Endothelial cell of umbilical vein (primary cell): ENCODE results near the gene MYO1E. TPM values are rescaled to one million over a fixed set of nuclear protein-coding genes. Genes with fewer than 3 reads are reported as not detected.

Experiments used
- BruUV-seq: library from RNA; stranded (reverse); fragments of 400-500 nt; replicated peaks from 2 replicates; lab custom pipeline; 2021; lab: Mats Ljungman, UMichigan
- CTCF ChIA-PET: fragments of 300-600, 350-600 bp; sonication (Branson Sonifier 250); formaldehyde crosslinking; loops from one replicate; lab custom pipeline; 2021; ENCODE audit warnings: antibody characterized with exemption, inconsistent platforms; lab: Charles Lee
- POLR2A ChIA-PET: fragments of 300-600, 350-600 bp; sonication (Branson Sonifier 250); formaldehyde crosslinking; loops from one replicate; lab custom pipeline; 2021; ENCODE audit warnings: antibody characterized with exemption, inconsistent platforms; lab: Charles Lee
- DNase-seq: peaks from one replicate; pipeline ENCODE4 v3.0.0-alpha.2; 2011; ENCODE audit warnings: low read depth, low spot score
- FAIRE-seq: peaks from 2 replicates; lab custom pipeline; 2011; peaks lifted over from hg19 to GRCh38; lab: Jason Lieb, UNC
- H2AFZ ChIP-seq: 2 replicates; pipeline ENCODE4 v1.6.0; 2012; ENCODE audit warnings: low read depth, low read length, control low read depth, inconsistent platforms
- H3K27ac ChIP-seq: 2 replicates; pipeline ENCODE4 v1.5.1; 2011; ENCODE audit warnings: low read depth, mild to moderate bottlenecking, control low read depth, low read length, moderate library complexity; ENCODE audit not compliant: insufficient read depth
- H3K27me3 ChIP-seq, 2 experiments: 2 replicates each; pipeline versions ENCODE4 v1.6.0 to v1.6.1; 2011; ENCODE audit warnings: low read length in 2 of 2, mixed read lengths in 1 of 2; ENCODE audit not compliant: control insufficient read depth in 2 of 2, insufficient read depth in 2 of 2
- H3K36me3 ChIP-seq, 2 experiments: 2 replicates in 1 of 2; 3 replicates in 1 of 2; pipeline ENCODE4 v1.5.1; 2011; ENCODE audit warnings: low read length in 2 of 2, mild to moderate bottlenecking in 1 of 2, moderate library complexity in 1 of 2; ENCODE audit not compliant: control insufficient read depth in 2 of 2, insufficient read depth in 2 of 2; ENCODE audit errors: extremely low read depth in 1 of 2
- H3K4me1 ChIP-seq: 3 replicates; pipeline ENCODE4 v1.5.1; 2011; ENCODE audit warnings: mild to moderate bottlenecking, low read length; ENCODE audit not compliant: control insufficient read depth, insufficient read depth; ENCODE audit errors: extremely low read depth
- H3K4me2 ChIP-seq: 2 replicates; pipeline ENCODE4 v1.6.1; 2011; ENCODE audit warnings: low read length, control low read depth, mixed read lengths; ENCODE audit not compliant: insufficient read depth
- H3K4me3 ChIP-seq, 3 experiments: fragments of 200-600 bp in 1 of 3; sonication (generic), shearing (Covaris generic) in 1 of 3; replicated peaks in 1 of 3; 2 replicates each; pipeline ENCODE4 v1.5.1; 2011 to 2016; ENCODE audit warnings: control low read depth in 3 of 3, low read length in 3 of 3, mild to moderate bottlenecking in 2 of 3, inconsistent platforms in 1 of 3, low read depth in 1 of 3, moderate library complexity in 1 of 3; ENCODE audit not compliant: insufficient read depth in 1 of 3
- H3K79me2 ChIP-seq: 2 replicates; pipeline ENCODE4 v1.6.0; 2012; ENCODE audit warnings: low read length, inconsistent platforms; ENCODE audit not compliant: control insufficient read depth, insufficient read depth
- H3K9ac ChIP-seq: replicated peaks from 2 replicates; pipeline ENCODE3; 2011; ENCODE audit warnings: low read length, control low read depth; ENCODE audit not compliant: insufficient read depth; ENCODE audit errors: extremely low read depth
- H3K9me1 ChIP-seq: replicated peaks from 3 replicates; pipeline ENCODE4 v1.6.0; 2011; ENCODE audit warnings: mild to moderate bottlenecking, low read length; ENCODE audit not compliant: control insufficient read depth, insufficient read depth; ENCODE audit errors: extremely low read depth
- H3K9me3 ChIP-seq: replicated peaks from 2 replicates; pipeline ENCODE4 v1.5.1; 2012; ENCODE audit warnings: low read length, inconsistent platforms; ENCODE audit not compliant: control insufficient read depth, insufficient read depth
- H4K20me1 ChIP-seq: replicated peaks from 2 replicates; pipeline ENCODE3; 2011; ENCODE audit warnings: mild to moderate bottlenecking, low read length; ENCODE audit not compliant: control insufficient read depth, insufficient read depth; ENCODE audit errors: extremely low read depth
- CTCF ChIP-seq, 2 donors: IDR thresholded peaks; 1 replicate in 1 of 2; 2 replicates in 1 of 2; pipeline ENCODE4 v1.5.1; 2011; ENCODE audit warnings: low read length in 2 of 2, mild to moderate bottlenecking in 2 of 2, moderate library complexity in 2 of 2, control low read depth in 1 of 2, inconsistent platforms in 1 of 2, low read depth in 1 of 2; ENCODE audit not compliant: insufficient read depth in 1 of 2; ENCODE audit errors: extremely low read depth in 1 of 2
- EZH2 ChIP-seq: IDR thresholded peaks from 2 replicates; pipeline ENCODE4 v1.6.1; 2012; ENCODE audit warnings: borderline replicate concordance, low read depth, mild to moderate bottlenecking, moderate library complexity, low read length, inconsistent platforms; ENCODE audit not compliant: severe bottlenecking
- FOS ChIP-seq: IDR thresholded peaks from 2 replicates; pipeline ENCODE4 v1.6.1; 2011; ENCODE audit warnings: mild to moderate bottlenecking, low read length, moderate library complexity, borderline replicate concordance; ENCODE audit not compliant: insufficient read depth
- GATA2 ChIP-seq: IDR thresholded peaks from 2 replicates; pipeline ENCODE4 v1.7.0; 2011; ENCODE audit warnings: low read depth, mild to moderate bottlenecking, moderate library complexity, mixed read lengths, low read length; ENCODE audit not compliant: insufficient read length, insufficient read depth
- JUN ChIP-seq: IDR thresholded peaks from 2 replicates; pipeline ENCODE4 v1.6.1; 2011; ENCODE audit warnings: borderline replicate concordance, low read depth; ENCODE audit not compliant: insufficient read length, insufficient read depth
- MAX ChIP-seq: IDR thresholded peaks from 2 replicates; pipeline ENCODE4 v1.6.1; 2011; ENCODE audit not compliant: insufficient read depth, insufficient read length
- MYC ChIP-seq: IDR thresholded peaks from one replicate; pipeline ENCODE4 v1.6.1; 2011; ENCODE audit warnings: mild to moderate bottlenecking, low read depth, low read length
- POLR2A ChIP-seq: IDR thresholded peaks from 2 replicates; pipeline ENCODE4 v1.6.1; 2012; ENCODE audit warnings: low read depth, mild to moderate bottlenecking, control low read depth, low read length
- POLR2AphosphoS5 ChIP-seq: IDR thresholded peaks from 2 replicates; pipeline ENCODE4 v1.6.1; 2012; ENCODE audit warnings: low read depth, mild to moderate bottlenecking, control low read depth, low read length, moderate library complexity; ENCODE audit not compliant: insufficient read depth
- dilution Hi-C: fragments of 300-500 bp; cut with MboI; formaldehyde crosslinking; loops from one replicate; pipeline ENCODE4 v1.15.0; 2019; ENCODE audit warnings: low sequenced_read_pairs; ENCODE audit not compliant: extremely low pct_ligation_motif_present
- intact Hi-C: fragments of 100-400 bp; cut with micrococcal nuclease; formaldehyde crosslinking; loops from one replicate; pipeline ENCODE4 v1.10.0; 2022
- polyA plus RNA-seq, 4 experiments: library from polyadenylated mRNA; depleted of rRNA in 3 of 4; stranded (reverse) in 3 of 4; unstranded in 1 of 4; fragments of >200 nt; gene quantifications; 2 replicates each; pipeline versions ENCODE4 v1.2.1 to v1.2.3, GENCODE V29; 2011 to 2012; ENCODE audit warnings: missing spikeins in 1 of 4
- total RNA-seq: library from RNA; stranded (reverse); gene quantifications from 2 replicates; pipeline ENCODE4 v1.2.3, GENCODE V29; 2021

The MYO1E gene
- total and polyA plus RNA-seq, 2 donors (not counting 3 experiments of a cell fraction or from before 2014, with no cell fraction given), result 31.6 to 218 TPM

GRCh38 chr15:59152694-59153450 is 219.8 kb downstream of the MYO1E start:
- TF ChIP-seq MYC (no peak), JUN (no peak), GATA2 (no peak), EZH2 (no peak), MAX (no peak), FOS (no peak), CTCF (IDR thresholded peaks at IDR 0.05; ENCODE audit: extremely low read depth in 1 of 2, insufficient read depth in 1 of 2, low read depth in 1 of 2, low read length in 2 of 2) (no peak), POLR2AphosphoS5 (no peak), POLR2A (no peak)
- Histone ChIP-seq H3K79me2 (no peaks in the 10 kb centered on the region), H3K27me3 (no peaks in the 10 kb centered on the region), H3K36me3 (peaks cover 5 to 32% of the 10 kb centered on the region in 2 experiments), H4K20me1 (no peaks in the 10 kb centered on the region), H3K9me3 (no peaks in the 10 kb centered on the region), H3K4me3 (no peak overlapping the region), H3K9me1 (no peaks in the 10 kb centered on the region), H2AFZ (no peak overlapping the region), H3K4me1 (no peaks in the 10 kb centered on the region), H3K9ac (no peak overlapping the region), H3K27ac (no peak overlapping the region), H3K4me2 (no peak overlapping the region)
- CTCF ChIA-PET, result interaction anchor here (1.0 to 2.0 kb wide), 2 partner anchors 173 to 265 kb away, joined by 3 to 5 read pairs; no protein-coding TSS in a partner anchor
- DNase-seq (no peak), FAIRE-seq (no peak)
- no TSS peak for BruUV-seq
- dilution Hi-C loops, result no loop called here
- intact Hi-C loops, result no loop called here
- POLR2A ChIA-PET, result no interaction called here
